HG02852 (cell line): ENCODE data around the gene DNAH5.

Experiments
- ATAC-seq: cut with Tn5 transposase; IDR thresholded peaks from one replicate; pipeline ENCODE4 v1.9.1; 2021; ENCODE audit warnings: mild to moderate bottlenecking, moderate library complexity; ENCODE audit not compliant: unreplicated experiment

The DNAH5 gene

GRCh38 chr5:13708906-13709305 is 235.6 kb downstream of the DNAH5 start:
- ATAC-seq = no peak

GRCh38 chr5:13708432-13708831 is 236.1 kb downstream of the DNAH5 start:
- no peak for ATAC-seq

DNA sequence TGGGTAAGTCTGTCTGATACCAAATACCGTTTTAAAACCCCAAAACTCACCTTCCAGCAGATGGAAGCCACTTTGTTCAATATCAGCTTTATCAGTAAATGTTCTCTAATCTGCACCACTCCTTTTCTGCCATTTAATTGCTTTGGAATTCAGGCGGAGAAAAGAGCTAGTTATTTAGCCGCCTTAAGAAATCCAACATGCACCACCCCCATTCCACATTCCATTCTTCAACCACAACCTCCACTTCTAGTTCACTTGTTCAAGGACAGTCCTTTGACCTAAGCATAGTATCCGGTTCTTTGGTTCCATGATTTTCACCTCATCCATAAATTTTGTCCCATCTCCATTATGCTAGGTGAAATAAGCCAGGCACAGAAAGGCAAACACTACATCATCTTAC is 240.1 kb downstream of the DNAH5 start:
- ATAC-seq = no peak

GRCh38 chr5:13700626-13701025 is 243.9 kb downstream of the DNAH5 start:
- ATAC-seq = no peak

DNA sequence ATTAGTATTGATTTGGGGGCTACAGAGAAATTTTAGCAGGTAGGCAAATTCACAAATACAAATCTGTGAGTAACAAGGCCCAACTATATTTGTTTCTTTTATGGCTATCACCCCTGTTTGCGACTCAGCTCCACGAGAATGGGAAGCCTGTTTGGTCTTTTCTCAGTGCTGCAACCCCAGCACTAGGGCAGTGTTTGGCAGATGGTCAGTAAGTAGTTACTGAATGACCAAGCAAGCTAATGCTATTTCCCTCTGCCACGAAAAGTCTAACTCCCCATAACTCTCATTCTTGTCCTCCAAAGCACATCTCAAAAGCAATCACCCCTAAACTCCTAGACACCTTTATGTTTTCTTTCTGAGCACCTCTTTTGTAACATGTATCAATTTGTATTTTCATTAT is 245.6 kb downstream of the DNAH5 start:
- no peak for ATAC-seq

DNA sequence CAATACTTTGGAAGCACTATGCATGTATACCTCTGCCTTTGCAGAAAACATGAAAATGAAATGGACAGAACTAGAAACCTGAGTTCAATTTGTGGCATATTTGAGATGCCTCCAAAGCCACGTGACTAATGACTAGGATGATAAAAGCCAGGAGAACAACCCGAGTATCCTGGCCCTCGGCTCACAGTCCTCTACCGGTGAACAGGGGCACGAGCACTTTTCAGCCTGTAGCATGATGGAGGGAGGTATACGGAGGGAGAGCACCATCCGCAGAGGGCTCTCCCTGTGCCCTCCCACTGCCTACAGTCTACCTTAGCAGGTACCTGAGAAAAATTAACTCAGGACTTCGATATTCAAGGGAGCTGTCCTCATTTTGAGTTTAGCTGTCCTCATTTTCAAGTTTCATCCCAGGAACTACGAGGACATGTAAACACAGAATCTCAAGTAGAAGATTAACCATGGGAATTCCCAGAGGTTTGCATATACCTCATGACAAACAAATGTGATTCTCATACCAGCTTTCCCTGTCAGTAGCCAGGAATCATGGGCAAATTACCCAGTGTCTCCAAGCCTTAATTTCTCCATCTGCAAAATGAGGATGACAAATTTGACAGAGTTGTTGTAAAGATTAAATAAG is 249.3 kb downstream of the DNAH5 start:
- no peak for ATAC-seq

- no peak for ATAC-seq
These were observed 252.3 kb downstream of the DNAH5 start for GRCh38 chr5:13692172-13692571.

GRCh38 chr5:13676531-13676930 is 268.0 kb downstream of the DNAH5 start:
- ATAC-seq = no peak

- no peak for ATAC-seq
These were observed 270.1 kb downstream of the DNAH5 start for GRCh38 chr5:13674391-13674790.

DNA sequence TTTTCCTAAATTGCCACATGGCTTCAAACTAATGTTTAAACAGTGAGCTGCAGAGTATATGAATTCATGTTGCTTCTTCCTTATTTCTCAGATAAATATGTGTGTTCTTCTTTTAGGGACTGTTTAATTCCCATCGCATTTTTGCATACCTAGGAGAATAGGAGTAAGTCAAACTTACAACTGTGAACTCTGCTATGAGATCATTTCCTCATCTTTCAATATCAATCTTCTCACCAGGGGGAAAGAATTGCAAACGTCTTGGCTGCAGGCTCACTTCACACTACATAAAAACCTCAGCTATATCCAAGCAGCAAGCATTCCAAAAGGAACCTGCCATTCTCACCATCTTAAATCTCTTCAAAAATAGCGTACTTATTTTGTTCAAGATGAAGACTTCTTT is 271.0 kb downstream of the DNAH5 start:
- ATAC-seq = no peak

DNA sequence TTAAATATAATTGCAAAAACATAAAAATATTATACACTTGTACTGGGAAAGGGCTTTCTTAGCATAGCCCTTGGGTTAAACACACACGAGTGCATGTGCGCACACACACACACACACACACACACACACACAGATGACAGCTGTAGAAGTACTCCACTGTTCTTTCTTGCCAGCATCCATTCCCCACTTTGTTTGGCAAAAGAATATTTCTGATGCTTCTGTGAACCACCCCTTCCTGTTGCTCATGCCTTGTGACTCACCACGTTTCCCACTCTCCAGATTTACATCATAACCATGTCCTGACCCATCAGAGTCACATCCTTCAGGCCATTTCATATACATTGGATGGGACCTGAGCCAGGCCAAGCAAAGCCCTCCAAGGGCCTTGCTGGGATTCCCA is 280.1 kb downstream of the DNAH5 start:
- ATAC-seq = no peak

DNA sequence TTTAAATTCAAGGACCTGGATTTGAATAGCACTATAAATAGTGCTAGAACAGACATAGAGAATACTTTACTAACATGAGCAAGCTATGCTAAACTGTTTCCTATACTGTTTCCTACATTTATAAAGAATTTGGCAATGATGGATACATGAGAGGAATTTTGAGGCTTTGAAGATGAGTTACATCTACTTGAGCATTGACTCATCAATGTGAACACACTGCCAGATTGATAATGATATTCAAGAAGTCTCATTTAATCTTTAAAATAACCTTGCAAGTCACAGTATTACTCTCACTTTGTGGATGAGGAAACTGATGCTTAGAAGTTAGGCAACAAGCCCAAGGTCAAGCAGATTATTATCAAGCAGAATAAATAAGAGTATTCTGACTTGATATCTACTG is 281.9 kb downstream of the DNAH5 start:
- ATAC-seq = no peak

- ATAC-seq = no peak
These were observed 283.2 kb downstream of the DNAH5 start for GRCh38 chr5:13661272-13661671.

GRCh38 chr5:13660072-13660471 is 284.4 kb downstream of the DNAH5 start:
- no peak for ATAC-seq

DNA sequence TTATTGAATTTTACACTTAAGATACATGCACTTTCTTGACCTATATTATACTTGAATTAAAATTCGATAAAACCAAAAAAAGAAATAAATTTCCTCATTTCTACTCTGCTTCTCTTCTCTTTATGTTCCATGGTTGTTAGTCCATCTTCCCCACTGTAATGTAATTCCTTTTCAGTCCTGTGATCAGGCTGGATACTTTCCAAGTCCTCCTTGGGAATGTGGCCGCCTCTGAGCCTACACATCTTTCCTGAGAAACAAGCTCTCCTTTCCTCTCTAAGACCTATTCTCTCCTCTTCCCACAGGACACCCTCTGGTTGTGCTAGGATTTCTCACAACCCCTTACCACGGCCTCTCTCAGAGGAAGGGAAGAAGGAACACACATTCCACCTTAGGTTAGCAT is 285.1 kb downstream of the DNAH5 start:
- ATAC-seq = no peak

- ATAC-seq = no peak
These were observed 285.7 kb downstream of the DNAH5 start for GRCh38 chr5:13658761-13659160.

GRCh38 chr5:13658152-13658551 is 286.3 kb downstream of the DNAH5 start:
- ATAC-seq = no peak

- no peak for ATAC-seq
These were observed 290.8 kb downstream of the DNAH5 start for GRCh38 chr5:13653709-13654108.

DNA sequence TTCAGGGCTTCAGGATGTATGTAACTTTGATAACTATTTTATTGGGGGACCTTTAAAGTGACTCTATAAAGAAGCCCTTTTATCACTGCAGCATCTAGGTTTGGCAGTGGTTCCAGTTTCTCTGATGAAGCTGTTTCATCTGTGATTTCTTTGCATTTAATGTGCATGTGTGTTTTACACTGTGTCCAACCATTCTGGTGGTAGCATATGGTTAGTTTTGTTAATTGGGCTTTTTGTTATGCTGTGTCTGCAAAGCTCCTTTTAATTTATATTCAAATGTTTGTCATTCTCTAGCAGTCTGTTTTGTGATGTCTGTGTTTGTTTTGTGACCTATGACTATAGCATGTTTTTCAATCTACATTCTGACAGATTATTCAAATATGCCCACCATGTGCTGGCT is 294.8 kb downstream of the DNAH5 start:
- no peak for ATAC-seq

- no peak for ATAC-seq
These were observed 295.7 kb downstream of the DNAH5 start for GRCh38 chr5:13648822-13649221.

DNA sequence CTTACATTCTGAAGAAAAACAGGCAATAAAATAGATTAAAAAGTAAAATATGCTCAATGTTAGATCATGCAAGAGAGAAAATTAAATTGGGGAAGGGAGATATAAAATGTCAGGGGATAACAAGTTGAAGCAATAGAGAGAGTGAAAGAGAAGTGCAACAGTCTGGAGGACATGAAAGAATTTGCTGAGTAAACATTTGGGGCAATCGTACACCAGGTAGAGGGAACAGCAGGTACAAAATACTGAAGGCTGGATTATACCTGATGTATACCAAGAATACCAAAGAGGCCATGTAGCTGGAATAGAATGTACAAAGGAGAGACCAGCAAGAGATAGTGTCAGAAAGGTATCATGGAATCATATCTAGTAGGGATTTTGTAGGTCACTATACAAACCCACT is 300.8 kb downstream of the DNAH5 start:
- no peak for ATAC-seq

- ATAC-seq = no peak
These were observed 301.3 kb downstream of the DNAH5 start for GRCh38 chr5:13643196-13643595.
